ENCODE measurements around the gene POLR1B.

DNA sequence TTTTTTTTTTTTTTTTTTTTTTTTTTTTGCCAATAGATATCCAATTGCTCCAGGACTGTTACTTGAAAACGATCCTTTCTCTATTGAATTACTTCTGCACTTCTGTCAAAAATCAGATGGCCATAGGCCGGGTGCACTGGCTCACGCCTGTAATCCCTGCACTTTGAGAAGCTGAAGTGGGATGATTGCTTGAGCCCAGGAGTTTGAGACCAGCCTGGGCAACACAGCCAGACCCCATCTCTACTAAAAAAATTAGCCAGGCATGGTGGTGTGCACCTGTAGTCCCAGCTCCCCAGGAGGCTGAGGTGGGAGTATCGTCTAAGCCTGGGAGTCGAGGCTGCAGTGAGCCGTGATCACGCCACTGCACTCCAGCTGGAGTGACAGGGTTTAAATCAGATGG, 37.8 kb downstream of the POLR1B start:
- TF ChIP-seq POLR2AphosphoS5 (IDR thresholded peaks at IDR 0.05) (no peak), POLR2A (IDR thresholded peaks at IDR 0.05) (no peak), EP300 (IDR thresholded peaks at IDR 0.05; ENCODE audit: low read depth) (no peak)
- TF ChIP-seq, protein P1, sequence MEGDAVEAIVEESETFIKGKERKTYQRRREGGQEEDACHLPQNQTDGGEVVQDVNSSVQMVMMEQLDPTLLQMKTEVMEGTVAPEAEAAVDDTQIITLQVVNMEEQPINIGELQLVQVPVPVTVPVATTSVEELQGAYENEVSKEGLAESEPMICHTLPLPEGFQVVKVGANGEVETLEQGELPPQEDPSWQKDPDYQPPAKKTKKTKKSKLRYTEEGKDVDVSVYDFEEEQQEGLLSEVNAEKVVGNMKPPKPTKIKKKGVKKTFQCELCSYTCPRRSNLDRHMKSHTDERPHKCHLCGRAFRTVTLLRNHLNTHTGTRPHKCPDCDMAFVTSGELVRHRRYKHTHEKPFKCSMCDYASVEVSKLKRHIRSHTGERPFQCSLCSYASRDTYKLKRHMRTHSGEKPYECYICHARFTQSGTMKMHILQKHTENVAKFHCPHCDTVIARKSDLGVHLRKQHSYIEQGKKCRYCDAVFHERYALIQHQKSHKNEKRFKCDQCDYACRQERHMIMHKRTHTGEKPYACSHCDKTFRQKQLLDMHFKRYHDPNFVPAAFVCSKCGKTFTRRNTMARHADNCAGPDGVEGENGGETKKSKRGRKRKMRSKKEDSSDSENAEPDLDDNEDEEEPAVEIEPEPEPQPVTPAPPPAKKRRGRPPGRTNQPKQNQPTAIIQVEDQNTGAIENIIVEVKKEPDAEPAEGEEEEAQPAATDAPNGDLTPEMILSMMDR (IDR thresholded peaks at IDR 0.05) = no peak

Data from transverse colon (tissue), 4 donors.